Ishikawa (cell line): ENCODE measurements around the gene ATG14.

Experiments used
- CEBPB ChIP-seq: IDR thresholded peaks from 2 replicates; pipeline ENCODE4 v1.6.1; 2012
- CREB1 ChIP-seq: IDR thresholded peaks from 2 replicates; pipeline ENCODE4 v1.6.1; 2012; ENCODE audit warnings: low read depth
- EP300 ChIP-seq: IDR thresholded peaks from 2 replicates; pipeline ENCODE4 v1.6.1; 2012; ENCODE audit warnings: borderline replicate concordance
- RAD21 ChIP-seq: IDR thresholded peaks from 2 replicates; pipeline ENCODE4 v1.6.1; 2012; ENCODE audit warnings: low read depth
- TCF12 ChIP-seq: IDR thresholded peaks from 2 replicates; pipeline ENCODE4 v1.6.1; 2012; ENCODE audit warnings: low read depth
- TEAD4 ChIP-seq: IDR thresholded peaks from 2 replicates; pipeline ENCODE4 v1.6.1; 2012
- YY1 ChIP-seq: IDR thresholded peaks from 2 replicates; pipeline ENCODE4 v1.6.1; 2012; ENCODE audit warnings: low read depth
- ZBTB7A ChIP-seq: IDR thresholded peaks from 2 replicates; pipeline ENCODE4 v1.6.1; 2012; ENCODE audit warnings: low read depth
- TF ChIP-seq, protein P1 (sequence below): IDR thresholded peaks from 2 replicates; pipeline ENCODE4 v1.6.1; 2012; ENCODE audit warnings: low read depth, mild to moderate bottlenecking

DNA sequence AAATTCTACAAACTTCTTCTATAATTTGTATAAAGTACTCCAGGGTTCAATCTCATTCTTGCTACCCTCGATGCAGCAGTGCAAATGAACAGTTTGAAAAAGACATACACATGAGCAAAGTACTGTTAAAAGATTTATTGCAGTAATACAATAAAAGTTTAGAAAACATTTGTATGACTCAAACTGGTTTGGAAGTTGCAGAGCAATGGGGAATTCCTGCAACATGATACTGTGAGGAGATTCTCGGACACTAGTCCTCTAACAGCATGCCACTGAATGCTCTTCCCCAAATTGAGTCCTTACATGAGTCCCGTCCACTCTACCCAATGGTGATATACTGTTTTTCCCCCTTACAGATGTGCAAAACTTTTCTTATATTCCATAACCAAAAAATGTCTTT is 45.4 kb downstream of the ATG14 start:
- TF ChIP-seq CREB1 (no peak), TEAD4 (no peak), EP300 (no peak), ZBTB7A (no peak), RAD21 (no peak), TCF12 (no peak), CEBPB (no peak), YY1 (no peak)
- TF ChIP-seq, protein P1, sequence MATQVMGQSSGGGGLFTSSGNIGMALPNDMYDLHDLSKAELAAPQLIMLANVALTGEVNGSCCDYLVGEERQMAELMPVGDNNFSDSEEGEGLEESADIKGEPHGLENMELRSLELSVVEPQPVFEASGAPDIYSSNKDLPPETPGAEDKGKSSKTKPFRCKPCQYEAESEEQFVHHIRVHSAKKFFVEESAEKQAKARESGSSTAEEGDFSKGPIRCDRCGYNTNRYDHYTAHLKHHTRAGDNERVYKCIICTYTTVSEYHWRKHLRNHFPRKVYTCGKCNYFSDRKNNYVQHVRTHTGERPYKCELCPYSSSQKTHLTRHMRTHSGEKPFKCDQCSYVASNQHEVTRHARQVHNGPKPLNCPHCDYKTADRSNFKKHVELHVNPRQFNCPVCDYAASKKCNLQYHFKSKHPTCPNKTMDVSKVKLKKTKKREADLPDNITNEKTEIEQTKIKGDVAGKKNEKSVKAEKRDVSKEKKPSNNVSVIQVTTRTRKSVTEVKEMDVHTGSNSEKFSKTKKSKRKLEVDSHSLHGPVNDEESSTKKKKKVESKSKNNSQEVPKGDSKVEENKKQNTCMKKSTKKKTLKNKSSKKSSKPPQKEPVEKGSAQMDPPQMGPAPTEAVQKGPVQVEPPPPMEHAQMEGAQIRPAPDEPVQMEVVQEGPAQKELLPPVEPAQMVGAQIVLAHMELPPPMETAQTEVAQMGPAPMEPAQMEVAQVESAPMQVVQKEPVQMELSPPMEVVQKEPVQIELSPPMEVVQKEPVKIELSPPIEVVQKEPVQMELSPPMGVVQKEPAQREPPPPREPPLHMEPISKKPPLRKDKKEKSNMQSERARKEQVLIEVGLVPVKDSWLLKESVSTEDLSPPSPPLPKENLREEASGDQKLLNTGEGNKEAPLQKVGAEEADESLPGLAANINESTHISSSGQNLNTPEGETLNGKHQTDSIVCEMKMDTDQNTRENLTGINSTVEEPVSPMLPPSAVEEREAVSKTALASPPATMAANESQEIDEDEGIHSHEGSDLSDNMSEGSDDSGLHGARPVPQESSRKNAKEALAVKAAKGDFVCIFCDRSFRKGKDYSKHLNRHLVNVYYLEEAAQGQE, result no peak
